Prostate gland (tissue), 2 donors: ENCODE data around the gene TMEM196. TPM values are rescaled to one million over a fixed set of nuclear protein-coding genes. Genes with fewer than 3 reads are reported as not detected.

Experiments used
- DNase-seq: peaks from one replicate; pipeline ENCODE4 v3.0.0-alpha.2; 2019; ENCODE audit warnings: low spot score
- H3K27ac ChIP-seq, 2 donors: fragments of 200-600 bp; sonication (generic); 2 replicates each; pipeline ENCODE4 v1.5.1; 2017 to 2019
- H3K27me3 ChIP-seq: fragments of 200-600 bp; sonication (generic); replicated peaks from 2 replicates; pipeline ENCODE4 v1.5.1; 2019; ENCODE audit not compliant: insufficient read depth
- H3K36me3 ChIP-seq, 2 donors: fragments of 200-600 bp; sonication (generic); 1 replicate in 1 of 2; 2 replicates in 1 of 2; pipeline versions ENCODE4 v1.5.1 to v1.8.1; 2017 to 2019
- H3K4me1 ChIP-seq: fragments of 200-600 bp; sonication (generic); replicated peaks from 2 replicates; pipeline ENCODE4 v1.5.1; 2019
- H3K4me3 ChIP-seq, 2 donors: fragments of 200-600 bp; sonication (generic); 2 replicates each; pipeline ENCODE4 v1.5.1; 2017 to 2019
- H3K9me3 ChIP-seq: fragments of 200-600 bp; sonication (generic); 2 replicates; pipeline ENCODE4 v1.5.1; 2017
- CTCF ChIP-seq, 4 experiments: fragments of 200-600 bp in 2 of 4; fragments of 450-650 bp in 2 of 4; sonication (generic) in 2 of 4; IDR thresholded peaks; 1 replicate in 3 of 4; 2 replicates in 1 of 4; pipeline ENCODE4 v1.5.1; 2016 to 2019; ENCODE audit warnings: antibody characterized with exemption in 4 of 4, mild to moderate bottlenecking in 2 of 4, moderate library complexity in 2 of 4
- POLR2A ChIP-seq: fragments of 450-650 bp; IDR thresholded peaks from one replicate; pipeline ENCODE4 v1.6.1; 2016; ENCODE audit warnings: antibody characterized with exemption, mild to moderate bottlenecking
- POLR2AphosphoS5 ChIP-seq: sonication (generic); formaldehyde crosslinking; IDR thresholded peaks from one replicate; pipeline ENCODE4 v1.6.1; 2017; ENCODE audit warnings: antibody characterized with exemption
- WGBS: methylation state at CpG from one replicate; pipeline ENCODE4 v1.1.5; 2018; 5-methylcytosine and 5-hydroxymethylcytosine counted together
- intact Hi-C: fragments of 100-400 bp; cut with DNase I; formaldehyde crosslinking; loops from one replicate; pipeline ENCODE4 v1.14.2; 2022
- total RNA-seq, 2 donors: library from RNA; depleted of rRNA; stranded (reverse); fragments of >200 nt; gene quantifications; one replicate each; pipeline ENCODE4 v1.1.0, GENCODE V29; 2016

Gene TMEM196
- total RNA-seq, result not detected

GRCh38 chr7:19772841-19773760 is at the start of gene TMEM196:
TMEM196 (minus strand) TSS chr7:19773617; CDS start chr7:19772696, 921 bp downstream.
- WGBS, result 1% methylated on average over 49 of the region's 49 CpGs
- no peak for DNase-seq
- Histone ChIP-seq H3K36me3 (no peaks in the 10 kb centered on the region), H3K27me3 (no peaks in the 10 kb centered on the region), H3K4me1 (no peaks in the 10 kb centered on the region), H3K27ac (no peak within 1 kb of the TSS), H3K9me3 (no peaks in the 10 kb centered on the region), H3K4me3 (no peak within 1 kb of the TSS)
- TF ChIP-seq POLR2AphosphoS5 (no peak), POLR2A (no peak), CTCF (IDR thresholded peaks at IDR 0.05) (no peak)
- intact Hi-C loops, result no loop called here

- Histone ChIP-seq H3K27ac (no peak overlapping the region), H3K4me1 (no peaks in the 10 kb centered on the region), H3K9me3 (no peaks in the 10 kb centered on the region), H3K36me3 (no peaks in the 10 kb centered on the region), H3K27me3 (no peaks in the 10 kb centered on the region), H3K4me3 (no peak overlapping the region)
- TF ChIP-seq CTCF (IDR thresholded peaks at IDR 0.05) (no peak), POLR2A (no peak), POLR2AphosphoS5 (no peak)
- intact Hi-C loops, result no loop called here
- DNase-seq, result no peak
- WGBS, result 70% methylated on average over 2 of the region's 2 CpGs
Measured at GRCh38 chr7:19816128-19816527, 42.7 kb upstream of the TMEM196 start.

- TF ChIP-seq CTCF (IDR thresholded peaks at IDR 0.05) (no peak), POLR2AphosphoS5 (no peak), POLR2A (no peak)
- intact Hi-C loops, result no loop called here
- 46% methylated on average over 2 of the region's 2 CpGs for WGBS
Measured at GRCh38 chr7:19815546-19815945, 42.1 kb upstream of the TMEM196 start.

GRCh38 chr7:19814776-19815175 is 41.4 kb upstream of the TMEM196 start:
- no peaks in the 10 kb centered on the region for H3K4me1 ChIP-seq
- H3K9me3 ChIP-seq, result no peaks in the 10 kb centered on the region
- H3K4me3 ChIP-seq, result no peak overlapping the region
- no peak for DNase-seq
- H3K27me3 ChIP-seq, result no peaks in the 10 kb centered on the region
- TF ChIP-seq POLR2A (no peak), CTCF (IDR thresholded peaks at IDR 0.05) (no peak), POLR2AphosphoS5 (no peak)
- intact Hi-C loops, result no loop called here
- WGBS, result 96% methylated on average over 2 of the region's 2 CpGs
- no peak overlapping the region for H3K27ac ChIP-seq
- H3K36me3 ChIP-seq, result no peaks in the 10 kb centered on the region

More at GRCh38 chr7:19815546-19815945, 42.1 kb upstream of the TMEM196 start:
- no peaks in the 10 kb centered on the region for H3K9me3 ChIP-seq
- no peaks in the 10 kb centered on the region for H3K4me1 ChIP-seq
- H3K4me3 ChIP-seq, result no peak overlapping the region
- H3K27ac ChIP-seq, result no peak overlapping the region
- H3K27me3 ChIP-seq, result no peaks in the 10 kb centered on the region
- no peak for DNase-seq
- H3K36me3 ChIP-seq, result no peaks in the 10 kb centered on the region

- DNase-seq, result no peak
- H3K4me3 ChIP-seq, result no peak overlapping the region
- TF ChIP-seq CTCF (IDR thresholded peaks at IDR 0.05) (no peak), POLR2A (no peak), POLR2AphosphoS5 (no peak)
- no peak overlapping the region for H3K27ac ChIP-seq
- no peaks in the 10 kb centered on the region for H3K4me1 ChIP-seq
- intact Hi-C loops, result no loop called here
- no peaks in the 10 kb centered on the region for H3K9me3 ChIP-seq
- WGBS, result 56% methylated on average over 1 of the region's 1 CpG
- no peaks in the 10 kb centered on the region for H3K27me3 ChIP-seq
- H3K36me3 ChIP-seq, result no peaks in the 10 kb centered on the region
Measured at GRCh38 chr7:19811386-19811785, 38.0 kb upstream of the TMEM196 start.
